Right lobe of liver (tissue), 6 donors: ENCODE measurements around the gene HMGXB4. TPM values are rescaled to one million over a fixed set of nuclear protein-coding genes. Genes with fewer than 3 reads are reported as not detected.

Experiments
- ATAC-seq, 4 donors: fragments of 200-7000 bp; cut with Tn5 transposase; one replicate each; pipeline ENCODE4 v1.9.1; 2020; ENCODE audit warnings: mild to moderate bottlenecking in 4 of 4, moderate library complexity in 4 of 4
- DNase-seq, 3 donors: peaks; one replicate each; pipeline ENCODE4 v3.0.0-alpha.2; 2020
- H3K27ac ChIP-seq, 3 donors: fragments of 200-600 bp; one replicate each; pipeline ENCODE4 v1.8.0; 2022
- H3K27me3 ChIP-seq, 2 donors: fragments of 200-600 bp; one replicate each; pipeline ENCODE4 v1.8.0; 2022
- H3K36me3 ChIP-seq, 4 donors: fragments of 200-600 bp; sonication (generic) in 1 of 4; one replicate each; pipeline versions ENCODE4 v1.5.1 to v1.8.0; 2017 to 2022; ENCODE audit warnings: control low read depth in 1 of 4
- H3K4me1 ChIP-seq, 4 donors: fragments of 200-600 bp; sonication (generic) in 1 of 4; one replicate each; pipeline versions ENCODE4 v1.5.1 to v1.8.0; 2017 to 2022; ENCODE audit warnings: control low read depth in 1 of 4
- H3K4me3 ChIP-seq, 3 donors: fragments of 200-600 bp; one replicate each; pipeline ENCODE4 v1.8.0; 2022
- H3K9me3 ChIP-seq, 4 donors: fragments of 200-600 bp; sonication (generic) in 1 of 4; one replicate each; pipeline versions ENCODE4 v1.5.1 to v1.8.0; 2017 to 2022; ENCODE audit warnings: control low read depth in 1 of 4
- CTCF ChIP-seq, 4 donors: fragments of 200-600 bp in 3 of 4; fragments of 450-650 bp in 1 of 4; IDR thresholded peaks; one replicate each; pipeline versions ENCODE4 v1.5.1 to v1.8.0; 2016 to 2022; ENCODE audit warnings: antibody characterized with exemption in 4 of 4, mild to moderate bottlenecking in 2 of 4
- POLR2A ChIP-seq: fragments of 450-650 bp; IDR thresholded peaks from one replicate; pipeline ENCODE4 v1.6.1; 2017; ENCODE audit warnings: antibody characterized with exemption, mild to moderate bottlenecking
- WGBS: methylation state at CpG from one replicate; pipeline ENCODE4 v1.1.6; 2018; ENCODE audit warnings: low coverage, low lambda C conversion rate; ENCODE audit not compliant: insufficient coverage; ENCODE audit errors: missing lambda C conversion rate; 5-methylcytosine and 5-hydroxymethylcytosine counted together
- intact Hi-C, 2 donors: fragments of 100-400 bp; cut with DNase I; formaldehyde crosslinking; loops; one replicate each; pipeline versions ENCODE4 v1.11.2 to v1.14.1; 2022
- total RNA-seq, 6 experiments: library from RNA; depleted of rRNA in 2 of 6; stranded (reverse); fragments of >200 nt in 2 of 6; fragmentation: NEBNext Ultra II Directional in 3 of 6; extraction: Animal tissue kit (Norgen Biotek cat#: 25700) in 3 of 6; gene quantifications; one replicate each; pipeline versions ENCODE4 v1.1.0 to v1.2.4, GENCODE V29; 2016 to 2023
- donor health status: DM: no; HTN: yes; CAD: no.
- donor health status: DM: no; HTN: no; CAD: no.
- donor health status: DM: no; HTN: no; CAD: no.
- donor health status: DM: no; HTN: yes; CAD: no.
- donor health status: DM: no; HTN: yes; CAD: no.

The HMGXB4 gene
- total RNA-seq, 6 experiments from 2014 or later = 4.6 to 8.2 (median 5.7) TPM

GRCh38 chr22:35319244-35319985, 62.1 kb downstream of the HMGXB4 start:
- Histone ChIP-seq H3K4me3 (no peak overlapping the region), H3K9me3 (no peaks in the 10 kb centered on the region), H3K4me1 (peaks cover 0 to 33% (median 18%) of the 10 kb centered on the region in 4 donors), H3K36me3 (peaks cover 0 to 53% (median 20%) of the 10 kb centered on the region in 4 donors), H3K27ac (no peak overlapping the region), H3K27me3 (no peaks in the 10 kb centered on the region)
- ATAC-seq = no peak
- intact Hi-C loops = no loop called here
- TF ChIP-seq POLR2A (no peak), CTCF (IDR thresholded peaks at IDR 0.05) (no peak)
- peak in 1 of 3 donors; percentile 35 for DNase-seq
- WGBS = no CpG with 5 or more reads among the region's 18 CpGs

- WGBS = 79% methylated on average over 5 of the region's 10 CpGs
- peak in 3 of 4 donors; percentile 13 to 78 (median 47) for ATAC-seq
These were observed 64.8 kb downstream of the HMGXB4 start for GRCh38 chr22:35322126-35322525.

GRCh38 chr22:35322893-35323292, 65.6 kb downstream of the HMGXB4 start:
- intact Hi-C loops = no loop called here
- no peaks in the 10 kb centered on the region for H3K27me3 ChIP-seq
- DNase-seq (no peak), ATAC-seq (no peak)
- H3K36me3 ChIP-seq = peaks cover 0 to 78% (median 34%) of the 10 kb centered on the region in 4 donors
- H3K4me1 ChIP-seq = peaks cover 0 to 12% (median 2%) of the 10 kb centered on the region in 4 donors
- 90% methylated on average over 4 of the region's 15 CpGs for WGBS
- no peaks in the 10 kb centered on the region for H3K9me3 ChIP-seq
- no peak overlapping the region for H3K27ac ChIP-seq
- no peak overlapping the region for H3K4me3 ChIP-seq
- TF ChIP-seq POLR2A = no peak
- TF ChIP-seq CTCF (IDR thresholded peaks at IDR 0.05) = no peak

More at GRCh38 chr22:35322126-35322525, 64.8 kb downstream of the HMGXB4 start:
- H3K4me1 ChIP-seq = peaks cover 0 to 9% (median 0%) of the 10 kb centered on the region in 4 donors
- TF ChIP-seq POLR2A (no peak), CTCF (IDR thresholded peaks at IDR 0.05) (no peak)
- intact Hi-C loops = no loop called here
- no peak overlapping the region for H3K4me3 ChIP-seq
- DNase-seq = peak in 1 of 3 donors; percentile 86
- no peaks in the 10 kb centered on the region for H3K27me3 ChIP-seq
- no peak overlapping the region for H3K27ac ChIP-seq
- peaks cover 0 to 75% (median 36%) of the 10 kb centered on the region in 4 donors for H3K36me3 ChIP-seq
- no peaks in the 10 kb centered on the region for H3K9me3 ChIP-seq

GRCh38 chr22:35323305-35323704, 66.0 kb downstream of the HMGXB4 start:
- TF ChIP-seq POLR2A = no peak
- no peak for TF ChIP-seq CTCF (IDR thresholded peaks at IDR 0.05)
- H3K4me3 ChIP-seq = no peak overlapping the region
- H3K27me3 ChIP-seq = no peaks in the 10 kb centered on the region
- H3K27ac ChIP-seq = no peak overlapping the region
- no peaks in the 10 kb centered on the region for H3K9me3 ChIP-seq
- intact Hi-C loops = no loop called here
- peaks cover 0 to 16% (median 4%) of the 10 kb centered on the region in 4 donors for H3K4me1 ChIP-seq
- ATAC-seq = no peak
- H3K36me3 ChIP-seq = peaks cover 0 to 74% (median 35%) of the 10 kb centered on the region in 4 donors
- DNase-seq = no peak
- WGBS = 100% methylated on average over 2 of the region's 11 CpGs
